Body of pancreas (tissue), 4 donors: ENCODE results near the gene REM2.

Experiments used
- POLR2A ChIP-seq, 3 donors: fragments of 450-650 bp; IDR thresholded peaks; one replicate each; pipeline ENCODE4 v1.6.1; 2016; ENCODE audit warnings: antibody characterized with exemption in 3 of 3, mild to moderate bottlenecking in 2 of 3
- TF ChIP-seq, protein P1 (sequence below), 7 experiments: fragments of 450-650 bp in 4 of 7; fragments of 200-600 bp in 3 of 7; sonication (generic) in 3 of 7; IDR thresholded peaks; one replicate each; pipeline ENCODE4 v1.5.1; 2016 to 2019; ENCODE audit warnings: antibody characterized with exemption in 7 of 7

GRCh38 chr14:22849212-22849819, 33.7 kb upstream of the REM2 start:
- TF ChIP-seq, protein P1, sequence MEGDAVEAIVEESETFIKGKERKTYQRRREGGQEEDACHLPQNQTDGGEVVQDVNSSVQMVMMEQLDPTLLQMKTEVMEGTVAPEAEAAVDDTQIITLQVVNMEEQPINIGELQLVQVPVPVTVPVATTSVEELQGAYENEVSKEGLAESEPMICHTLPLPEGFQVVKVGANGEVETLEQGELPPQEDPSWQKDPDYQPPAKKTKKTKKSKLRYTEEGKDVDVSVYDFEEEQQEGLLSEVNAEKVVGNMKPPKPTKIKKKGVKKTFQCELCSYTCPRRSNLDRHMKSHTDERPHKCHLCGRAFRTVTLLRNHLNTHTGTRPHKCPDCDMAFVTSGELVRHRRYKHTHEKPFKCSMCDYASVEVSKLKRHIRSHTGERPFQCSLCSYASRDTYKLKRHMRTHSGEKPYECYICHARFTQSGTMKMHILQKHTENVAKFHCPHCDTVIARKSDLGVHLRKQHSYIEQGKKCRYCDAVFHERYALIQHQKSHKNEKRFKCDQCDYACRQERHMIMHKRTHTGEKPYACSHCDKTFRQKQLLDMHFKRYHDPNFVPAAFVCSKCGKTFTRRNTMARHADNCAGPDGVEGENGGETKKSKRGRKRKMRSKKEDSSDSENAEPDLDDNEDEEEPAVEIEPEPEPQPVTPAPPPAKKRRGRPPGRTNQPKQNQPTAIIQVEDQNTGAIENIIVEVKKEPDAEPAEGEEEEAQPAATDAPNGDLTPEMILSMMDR (IDR thresholded peaks at IDR 0.05), result no peak
- TF ChIP-seq POLR2A (IDR thresholded peaks at IDR 0.05), result no peak
